Measurements from ENCODE around the gene NSUN5.

DNA sequence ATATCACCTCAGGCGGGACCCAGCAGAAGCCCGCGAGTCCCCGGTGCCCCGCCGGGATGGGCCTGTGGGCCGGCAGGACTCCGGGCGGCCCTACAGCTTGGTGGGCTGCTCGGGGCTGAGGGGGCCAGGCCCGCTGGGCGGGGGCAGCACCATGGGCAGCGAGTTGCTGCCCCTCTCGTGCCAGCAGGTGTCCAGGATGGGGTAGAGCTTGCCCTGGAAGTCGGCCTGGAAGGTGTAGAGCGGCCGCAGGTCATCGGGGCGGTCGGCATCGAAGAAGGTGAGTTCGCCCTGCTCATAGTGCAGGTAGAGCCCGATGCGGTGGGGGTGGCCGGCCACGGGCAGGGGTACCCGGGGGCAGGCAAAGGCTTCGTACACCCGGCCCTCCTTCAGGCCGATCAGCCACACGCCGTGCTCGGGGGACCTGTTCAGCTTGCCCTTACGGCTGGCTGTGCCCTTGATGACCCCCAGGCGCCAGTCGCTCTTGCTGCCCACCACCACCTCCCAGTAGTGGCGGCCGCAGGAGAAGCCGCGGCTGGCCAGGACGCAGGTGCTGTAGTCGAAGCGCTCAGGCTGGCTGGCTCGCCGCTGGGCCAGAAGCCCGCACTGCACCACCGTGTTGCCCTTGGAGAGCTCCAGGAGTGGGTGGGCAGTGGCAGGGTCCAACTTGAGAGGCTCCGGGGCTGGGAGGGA, 4.3 kb upstream of the NSUN5 start:
- TF ChIP-seq, protein P1, sequence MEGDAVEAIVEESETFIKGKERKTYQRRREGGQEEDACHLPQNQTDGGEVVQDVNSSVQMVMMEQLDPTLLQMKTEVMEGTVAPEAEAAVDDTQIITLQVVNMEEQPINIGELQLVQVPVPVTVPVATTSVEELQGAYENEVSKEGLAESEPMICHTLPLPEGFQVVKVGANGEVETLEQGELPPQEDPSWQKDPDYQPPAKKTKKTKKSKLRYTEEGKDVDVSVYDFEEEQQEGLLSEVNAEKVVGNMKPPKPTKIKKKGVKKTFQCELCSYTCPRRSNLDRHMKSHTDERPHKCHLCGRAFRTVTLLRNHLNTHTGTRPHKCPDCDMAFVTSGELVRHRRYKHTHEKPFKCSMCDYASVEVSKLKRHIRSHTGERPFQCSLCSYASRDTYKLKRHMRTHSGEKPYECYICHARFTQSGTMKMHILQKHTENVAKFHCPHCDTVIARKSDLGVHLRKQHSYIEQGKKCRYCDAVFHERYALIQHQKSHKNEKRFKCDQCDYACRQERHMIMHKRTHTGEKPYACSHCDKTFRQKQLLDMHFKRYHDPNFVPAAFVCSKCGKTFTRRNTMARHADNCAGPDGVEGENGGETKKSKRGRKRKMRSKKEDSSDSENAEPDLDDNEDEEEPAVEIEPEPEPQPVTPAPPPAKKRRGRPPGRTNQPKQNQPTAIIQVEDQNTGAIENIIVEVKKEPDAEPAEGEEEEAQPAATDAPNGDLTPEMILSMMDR (IDR thresholded peaks at IDR 0.05; ENCODE audit: insufficient read depth, low read length): no peak
- TF ChIP-seq POLR2AphosphoS5 (IDR thresholded peaks at IDR 0.05; ENCODE audit: low read depth) (no peak), GABPA (IDR thresholded peaks at IDR 0.05; ENCODE audit: low read depth) (no peak), SPI1 (IDR thresholded peaks at IDR 0.05; ENCODE audit: borderline replicate concordance, low read depth) (no peak), REST (IDR thresholded peaks at IDR 0.05; ENCODE audit: insufficient replicate concordance, low read depth) (no peak)
